Lung (tissue), 12 donors: ENCODE results near the gene RSF1. TPM values are rescaled to one million over a fixed set of nuclear protein-coding genes. Genes with fewer than 3 reads are reported as not detected.

ENCODE experiments used
- ATAC-seq: fragments of 200-7000 bp; cut with Tn5 transposase; one replicate; pipeline ENCODE4 v1.9.1; 2020; ENCODE audit warnings: moderate number of reproducible peaks; ENCODE audit not compliant: insufficient read depth, low FRiP score
- DNase-seq, 3 donors: peaks; one replicate each; pipeline ENCODE4 v3.0.0-alpha.2; 2013 to 2017
- H3K27ac ChIP-seq, 2 donors: one replicate each; pipeline ENCODE4 v1.5.1; 2013; ENCODE audit warnings: mild to moderate bottlenecking in 2 of 2, moderate library complexity in 2 of 2, control low read depth in 1 of 2, inconsistent platforms in 1 of 2, low read depth in 1 of 2, low read length in 1 of 2
- H3K27me3 ChIP-seq, 3 donors: one replicate each; pipeline ENCODE4 v1.5.1; 2013; ENCODE audit warnings: low read length in 2 of 3; ENCODE audit not compliant: control insufficient read depth in 3 of 3, insufficient read depth in 3 of 3
- H3K36me3 ChIP-seq, 4 donors: one replicate each; pipeline ENCODE4 v1.5.1; 2013; ENCODE audit warnings: low read length in 4 of 4, mild to moderate bottlenecking in 1 of 4, moderate library complexity in 1 of 4; ENCODE audit not compliant: control insufficient read depth in 4 of 4, insufficient read depth in 4 of 4
- H3K4me1 ChIP-seq, 5 donors: one replicate each; pipeline ENCODE4 v1.5.1; 2013; ENCODE audit warnings: low read length in 5 of 5, mild to moderate bottlenecking in 2 of 5, moderate library complexity in 1 of 5; ENCODE audit not compliant: control insufficient read depth in 5 of 5, insufficient read depth in 5 of 5
- H3K4me3 ChIP-seq: one replicate; pipeline ENCODE4 v1.5.1; 2013; ENCODE audit warnings: mild to moderate bottlenecking, control low read depth, moderate library complexity
- H3K9ac ChIP-seq, 2 donors: one replicate each; pipeline ENCODE4 v1.5.1; 2013; ENCODE audit warnings: low read length in 2 of 2, control low read depth in 1 of 2; ENCODE audit not compliant: insufficient read depth in 1 of 2
- H3K9me3 ChIP-seq, 4 donors: one replicate each; pipeline ENCODE4 v1.5.1; 2013; ENCODE audit warnings: low read length in 3 of 4, mild to moderate bottlenecking in 1 of 4, moderate library complexity in 1 of 4; ENCODE audit not compliant: control insufficient read depth in 4 of 4, insufficient read depth in 3 of 4
- CTCF ChIP-seq: IDR thresholded peaks from 2 replicates; pipeline ENCODE4 v1.5.1; 2012; ENCODE audit warnings: mild to moderate bottlenecking; ENCODE audit errors: control extremely low read depth, extremely low read depth
- WGBS, 2 donors: extraction: QIAGEN DNeasy Blood & Tissue Kit; methylation state at CpG; one replicate each; pipeline ENCODE4 v1.1.7; 2013; 5-methylcytosine and 5-hydroxymethylcytosine counted together
- polyA plus RNA-seq, 2 donors: library from polyadenylated mRNA; stranded (reverse); fragments of 200-250 nt; gene quantifications; one replicate each; pipeline ENCODE4 v1.2.1, GENCODE V29; 2013
- total RNA-seq, 2 donors: library from RNA; depleted of rRNA in 1 of 2; stranded (reverse); fragments of >200 nt in 1 of 2; gene quantifications; one replicate each; pipeline ENCODE4 v1.2.1, GENCODE V29; 2014 to 2021
- donor health status: control.
- donor health status: control.
- donor health status: Bipolar disorder and iron deficiency.
- donor health status: healthy.
- donor health status: DM: yes; HTN: yes; CAD: no.

The RSF1 gene
- total and polyA plus RNA-seq, 4 donors: 9.8 to 110 (median 29.2) TPM

GRCh38 chr11:77658213-77659013, 162.1 kb downstream of the RSF1 start:
- Histone ChIP-seq H3K36me3 (no peaks in the 10 kb centered on the region), H3K9me3 (no peaks in the 10 kb centered on the region), H3K9ac (no peak overlapping the region), H3K4me1 (no peaks in the 10 kb centered on the region), H3K4me3 (no peak overlapping the region), H3K27me3 (no peaks in the 10 kb centered on the region), H3K27ac (no peak overlapping the region)
- ATAC-seq (no peak), DNase-seq (peak in 1 of 3 donors; percentile 16)
- WGBS, 2 donors: 89 to 93% methylated on average over 4 of the region's 4 CpGs
- TF ChIP-seq CTCF: no peak

GRCh38 chr11:77656362-77656761, 164.2 kb downstream of the RSF1 start:
- TF ChIP-seq CTCF: no peak
- H3K9ac ChIP-seq: no peak overlapping the region
- no peak for DNase-seq
- no peak overlapping the region for H3K4me3 ChIP-seq
- H3K4me1 ChIP-seq: no peaks in the 10 kb centered on the region
- no peaks in the 10 kb centered on the region for H3K27me3 ChIP-seq
- H3K9me3 ChIP-seq: no peaks in the 10 kb centered on the region
- H3K36me3 ChIP-seq: no peaks in the 10 kb centered on the region
- no peak overlapping the region for H3K27ac ChIP-seq
- 92 to 93% methylated on average over 7 of the region's 7 CpGs for WGBS, 2 donors
- no peak for ATAC-seq

GRCh38 chr11:77654770-77655434, 165.6 kb downstream of the RSF1 start:
- 85 to 91% methylated on average over 4 of the region's 4 CpGs for WGBS, 2 donors
- no peak for TF ChIP-seq CTCF
- no peak for DNase-seq
- no peak for ATAC-seq
- H3K9ac ChIP-seq: no peak overlapping the region
- H3K4me1 ChIP-seq: no peaks in the 10 kb centered on the region
- H3K4me3 ChIP-seq: no peak overlapping the region
- no peaks in the 10 kb centered on the region for H3K27me3 ChIP-seq
- no peak overlapping the region for H3K27ac ChIP-seq
- H3K36me3 ChIP-seq: no peaks in the 10 kb centered on the region
- H3K9me3 ChIP-seq: no peaks in the 10 kb centered on the region
